GM23338 (cell line): Measurements from ENCODE around the gene SLC7A4. TPM values are rescaled to one million over a fixed set of nuclear protein-coding genes. Genes with fewer than 3 reads are reported as not detected.
"Not testable (repeated sequence)": the region's sequence is repeated elsewhere in the genome, so short reads cannot be mapped to it uniquely, and the experiment has no call there.

Source experiments
- ATAC-seq: fragments of 200-7000 bp; cut with Tn5 transposase; 3 replicates; pipeline ENCODE4 v1.9.1; 2020
- DNase-seq: peaks from one replicate; pipeline ENCODE4 v3.0.0-alpha.2; 2015; ENCODE audit warnings: low spot score
- H2AFZ ChIP-seq: fragments of 200-600 bp; sonication (generic); 2 replicates; pipeline ENCODE4 v1.8.0; 2016; ENCODE audit warnings: antibody characterized with exemption, mild to moderate bottlenecking, moderate library complexity
- H3F3A ChIP-seq: fragments of 200-600 bp; sonication (generic); replicated peaks from 2 replicates; pipeline ENCODE4 v1.8.0; 2017; ENCODE audit warnings: antibody characterized with exemption, mixed run types, low read depth
- H3K27ac ChIP-seq: fragments of 200-600 bp; sonication (generic); 2 replicates; pipeline ENCODE4 v1.6.1; 2016; ENCODE audit warnings: low read depth
- H3K27me3 ChIP-seq: fragments of 200-600 bp; sonication (generic); 2 replicates; pipeline ENCODE4 v1.8.0; 2016; ENCODE audit warnings: mild to moderate bottlenecking, mixed run types, moderate library complexity; ENCODE audit not compliant: insufficient read depth
- H3K36me3 ChIP-seq: fragments of 200-600 bp; sonication (generic); 2 replicates; pipeline ENCODE4 v1.8.0; 2016; ENCODE audit warnings: mild to moderate bottlenecking; ENCODE audit not compliant: insufficient read depth
- H3K4me1 ChIP-seq: fragments of 200-600 bp; sonication (generic); 2 replicates; pipeline ENCODE4 v1.8.0; 2016; ENCODE audit warnings: mild to moderate bottlenecking, moderate library complexity; ENCODE audit not compliant: insufficient read depth
- H3K4me2 ChIP-seq: fragments of 200-600 bp; sonication (generic); 2 replicates; pipeline ENCODE4 v1.7.1; 2017; ENCODE audit warnings: mixed run types
- H3K4me3 ChIP-seq: fragments of 200-600 bp; sonication (generic); 2 replicates; pipeline ENCODE4 v1.6.1; 2016; ENCODE audit warnings: mixed run types
- H3K79me2 ChIP-seq: fragments of 200-600 bp; sonication (generic); replicated peaks from 2 replicates; pipeline ENCODE4 v1.8.0; 2017; ENCODE audit warnings: mild to moderate bottlenecking; ENCODE audit not compliant: insufficient read depth
- H3K9me2 ChIP-seq: fragments of 200-600 bp; sonication (generic); 2 replicates; pipeline ENCODE4 v1.8.0; 2017; ENCODE audit not compliant: insufficient read depth
- H4K20me1 ChIP-seq: fragments of 200-600 bp; sonication (generic); replicated peaks from 2 replicates; pipeline ENCODE4 v1.8.0; 2017; ENCODE audit warnings: mild to moderate bottlenecking; ENCODE audit not compliant: insufficient read depth
- H3K27ac Mint-ChIP-seq: 2 replicates; pipeline ENCODE4 v1.8.0; 2020; ENCODE audit warnings: inconsistent platforms, mild to moderate bottlenecking, moderate library complexity, mixed read lengths
- H3K27me3 Mint-ChIP-seq: 3 replicates; pipeline ENCODE4 v1.8.0; 2022; ENCODE audit warnings: low read depth, mild to moderate bottlenecking, moderate library complexity, mixed read lengths, inconsistent platforms; ENCODE audit not compliant: insufficient read depth, poor library complexity
- H3K36me3 Mint-ChIP-seq: 3 replicates; pipeline ENCODE4 v1.8.0; 2021; ENCODE audit warnings: low read depth, mild to moderate bottlenecking, inconsistent platforms, moderate library complexity, mixed read lengths
- H3K4me1 Mint-ChIP-seq: 3 replicates; pipeline ENCODE4 v1.8.0; 2020; ENCODE audit warnings: mild to moderate bottlenecking, inconsistent platforms, mixed read lengths
- H3K4me3 Mint-ChIP-seq: 3 replicates; pipeline ENCODE4 v1.8.0; 2021; ENCODE audit warnings: moderate library complexity, mild to moderate bottlenecking, inconsistent platforms, mixed read lengths
- H3K9me3 Mint-ChIP-seq: 3 replicates; pipeline ENCODE4 v1.8.0; 2020; ENCODE audit warnings: moderate library complexity, mild to moderate bottlenecking, inconsistent platforms, mixed read lengths
- polyA plus RNA-seq: library from polyadenylated mRNA; unstranded; fragments of >200 nt; fragmentation: Nextera tagmentation; extraction: Ambion mirVana; gene quantifications from 2 replicates; pipeline ENCODE4 v1.2.1, GENCODE V29; 2016
- total RNA-seq: library from RNA; depleted of rRNA; stranded (reverse); fragments of >200 nt; shearing (Covaris generic); gene quantifications from 2 replicates; pipeline ENCODE4 v1.2.3, GENCODE V29; 2014
- TF ChIP-seq, protein P1 (sequence below): IDR thresholded peaks from one replicate; pipeline ENCODE4 v1.6.1; 2018; ENCODE audit warnings: antibody characterized with exemption; ENCODE audit not compliant: unreplicated experiment
- TF ChIP-seq, protein P2 (sequence below): fragments of 250-450 bp; sonication (Bioruptor Pico); IDR thresholded peaks from 2 replicates; pipeline ENCODE4 v1.5.0; 2020; ENCODE audit warnings: mild to moderate bottlenecking, moderate library complexity

The SLC7A4 gene
- total and polyA plus RNA-seq, 2 experiments from 2014 or later: 0.07 to 0.44 TPM

DNA sequence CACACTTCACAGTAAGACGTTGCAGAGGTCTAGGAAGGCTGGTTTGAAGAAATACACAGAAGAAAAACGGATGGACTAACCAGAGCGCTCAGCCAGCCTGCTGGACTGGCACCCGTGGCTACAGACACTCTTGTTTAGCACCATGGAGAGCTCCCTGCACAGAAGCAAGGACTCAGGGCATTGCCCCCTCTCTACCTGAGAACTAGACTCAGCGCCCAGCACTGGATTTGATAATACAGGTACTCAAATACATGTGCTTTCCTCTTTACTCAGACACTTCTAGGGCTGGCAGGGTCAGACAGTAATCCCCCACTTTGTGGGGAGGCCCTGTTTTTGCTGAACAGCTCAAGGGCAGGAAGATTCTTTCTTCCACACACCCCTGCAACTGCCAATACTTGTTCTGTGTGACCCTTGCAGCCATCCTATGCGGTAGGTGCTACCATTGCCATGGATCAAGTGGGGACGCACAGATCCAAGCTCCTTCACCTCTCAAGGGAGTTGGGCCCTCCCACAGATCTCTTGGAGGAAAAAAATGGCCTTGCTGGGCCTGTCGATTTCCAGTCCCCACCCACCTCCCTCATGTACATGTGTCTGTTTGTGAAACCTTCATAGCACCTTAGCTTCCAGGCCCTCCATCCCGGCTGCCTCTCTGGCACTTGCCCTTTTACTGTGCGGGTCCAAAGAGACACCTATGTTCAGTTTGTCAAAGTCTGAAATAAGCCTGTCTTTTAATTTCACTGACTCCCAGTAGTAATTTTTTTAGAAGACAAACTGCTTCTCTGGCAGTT is 22.5 kb downstream of the SLC7A4 start:
- no peaks in the 10 kb centered on the region for H4K20me1 ChIP-seq
- H3K9me2 ChIP-seq: no peaks in the 10 kb centered on the region
- no peak overlapping the region for H2AFZ ChIP-seq
- H3K4me3 ChIP-seq: peak overlapping the region; percentile 38
- H3K27me3 Mint-ChIP-seq: peaks cover 9% of the 10 kb centered on the region
- peak overlapping the region; percentile 65; the same call in 1 of the 2 replicates for H3K27ac Mint-ChIP-seq
- no peaks in the 10 kb centered on the region for H3K27me3 ChIP-seq
- TF ChIP-seq, protein P1, sequence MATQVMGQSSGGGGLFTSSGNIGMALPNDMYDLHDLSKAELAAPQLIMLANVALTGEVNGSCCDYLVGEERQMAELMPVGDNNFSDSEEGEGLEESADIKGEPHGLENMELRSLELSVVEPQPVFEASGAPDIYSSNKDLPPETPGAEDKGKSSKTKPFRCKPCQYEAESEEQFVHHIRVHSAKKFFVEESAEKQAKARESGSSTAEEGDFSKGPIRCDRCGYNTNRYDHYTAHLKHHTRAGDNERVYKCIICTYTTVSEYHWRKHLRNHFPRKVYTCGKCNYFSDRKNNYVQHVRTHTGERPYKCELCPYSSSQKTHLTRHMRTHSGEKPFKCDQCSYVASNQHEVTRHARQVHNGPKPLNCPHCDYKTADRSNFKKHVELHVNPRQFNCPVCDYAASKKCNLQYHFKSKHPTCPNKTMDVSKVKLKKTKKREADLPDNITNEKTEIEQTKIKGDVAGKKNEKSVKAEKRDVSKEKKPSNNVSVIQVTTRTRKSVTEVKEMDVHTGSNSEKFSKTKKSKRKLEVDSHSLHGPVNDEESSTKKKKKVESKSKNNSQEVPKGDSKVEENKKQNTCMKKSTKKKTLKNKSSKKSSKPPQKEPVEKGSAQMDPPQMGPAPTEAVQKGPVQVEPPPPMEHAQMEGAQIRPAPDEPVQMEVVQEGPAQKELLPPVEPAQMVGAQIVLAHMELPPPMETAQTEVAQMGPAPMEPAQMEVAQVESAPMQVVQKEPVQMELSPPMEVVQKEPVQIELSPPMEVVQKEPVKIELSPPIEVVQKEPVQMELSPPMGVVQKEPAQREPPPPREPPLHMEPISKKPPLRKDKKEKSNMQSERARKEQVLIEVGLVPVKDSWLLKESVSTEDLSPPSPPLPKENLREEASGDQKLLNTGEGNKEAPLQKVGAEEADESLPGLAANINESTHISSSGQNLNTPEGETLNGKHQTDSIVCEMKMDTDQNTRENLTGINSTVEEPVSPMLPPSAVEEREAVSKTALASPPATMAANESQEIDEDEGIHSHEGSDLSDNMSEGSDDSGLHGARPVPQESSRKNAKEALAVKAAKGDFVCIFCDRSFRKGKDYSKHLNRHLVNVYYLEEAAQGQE: peak; percentile 86
- TF ChIP-seq, protein P2, sequence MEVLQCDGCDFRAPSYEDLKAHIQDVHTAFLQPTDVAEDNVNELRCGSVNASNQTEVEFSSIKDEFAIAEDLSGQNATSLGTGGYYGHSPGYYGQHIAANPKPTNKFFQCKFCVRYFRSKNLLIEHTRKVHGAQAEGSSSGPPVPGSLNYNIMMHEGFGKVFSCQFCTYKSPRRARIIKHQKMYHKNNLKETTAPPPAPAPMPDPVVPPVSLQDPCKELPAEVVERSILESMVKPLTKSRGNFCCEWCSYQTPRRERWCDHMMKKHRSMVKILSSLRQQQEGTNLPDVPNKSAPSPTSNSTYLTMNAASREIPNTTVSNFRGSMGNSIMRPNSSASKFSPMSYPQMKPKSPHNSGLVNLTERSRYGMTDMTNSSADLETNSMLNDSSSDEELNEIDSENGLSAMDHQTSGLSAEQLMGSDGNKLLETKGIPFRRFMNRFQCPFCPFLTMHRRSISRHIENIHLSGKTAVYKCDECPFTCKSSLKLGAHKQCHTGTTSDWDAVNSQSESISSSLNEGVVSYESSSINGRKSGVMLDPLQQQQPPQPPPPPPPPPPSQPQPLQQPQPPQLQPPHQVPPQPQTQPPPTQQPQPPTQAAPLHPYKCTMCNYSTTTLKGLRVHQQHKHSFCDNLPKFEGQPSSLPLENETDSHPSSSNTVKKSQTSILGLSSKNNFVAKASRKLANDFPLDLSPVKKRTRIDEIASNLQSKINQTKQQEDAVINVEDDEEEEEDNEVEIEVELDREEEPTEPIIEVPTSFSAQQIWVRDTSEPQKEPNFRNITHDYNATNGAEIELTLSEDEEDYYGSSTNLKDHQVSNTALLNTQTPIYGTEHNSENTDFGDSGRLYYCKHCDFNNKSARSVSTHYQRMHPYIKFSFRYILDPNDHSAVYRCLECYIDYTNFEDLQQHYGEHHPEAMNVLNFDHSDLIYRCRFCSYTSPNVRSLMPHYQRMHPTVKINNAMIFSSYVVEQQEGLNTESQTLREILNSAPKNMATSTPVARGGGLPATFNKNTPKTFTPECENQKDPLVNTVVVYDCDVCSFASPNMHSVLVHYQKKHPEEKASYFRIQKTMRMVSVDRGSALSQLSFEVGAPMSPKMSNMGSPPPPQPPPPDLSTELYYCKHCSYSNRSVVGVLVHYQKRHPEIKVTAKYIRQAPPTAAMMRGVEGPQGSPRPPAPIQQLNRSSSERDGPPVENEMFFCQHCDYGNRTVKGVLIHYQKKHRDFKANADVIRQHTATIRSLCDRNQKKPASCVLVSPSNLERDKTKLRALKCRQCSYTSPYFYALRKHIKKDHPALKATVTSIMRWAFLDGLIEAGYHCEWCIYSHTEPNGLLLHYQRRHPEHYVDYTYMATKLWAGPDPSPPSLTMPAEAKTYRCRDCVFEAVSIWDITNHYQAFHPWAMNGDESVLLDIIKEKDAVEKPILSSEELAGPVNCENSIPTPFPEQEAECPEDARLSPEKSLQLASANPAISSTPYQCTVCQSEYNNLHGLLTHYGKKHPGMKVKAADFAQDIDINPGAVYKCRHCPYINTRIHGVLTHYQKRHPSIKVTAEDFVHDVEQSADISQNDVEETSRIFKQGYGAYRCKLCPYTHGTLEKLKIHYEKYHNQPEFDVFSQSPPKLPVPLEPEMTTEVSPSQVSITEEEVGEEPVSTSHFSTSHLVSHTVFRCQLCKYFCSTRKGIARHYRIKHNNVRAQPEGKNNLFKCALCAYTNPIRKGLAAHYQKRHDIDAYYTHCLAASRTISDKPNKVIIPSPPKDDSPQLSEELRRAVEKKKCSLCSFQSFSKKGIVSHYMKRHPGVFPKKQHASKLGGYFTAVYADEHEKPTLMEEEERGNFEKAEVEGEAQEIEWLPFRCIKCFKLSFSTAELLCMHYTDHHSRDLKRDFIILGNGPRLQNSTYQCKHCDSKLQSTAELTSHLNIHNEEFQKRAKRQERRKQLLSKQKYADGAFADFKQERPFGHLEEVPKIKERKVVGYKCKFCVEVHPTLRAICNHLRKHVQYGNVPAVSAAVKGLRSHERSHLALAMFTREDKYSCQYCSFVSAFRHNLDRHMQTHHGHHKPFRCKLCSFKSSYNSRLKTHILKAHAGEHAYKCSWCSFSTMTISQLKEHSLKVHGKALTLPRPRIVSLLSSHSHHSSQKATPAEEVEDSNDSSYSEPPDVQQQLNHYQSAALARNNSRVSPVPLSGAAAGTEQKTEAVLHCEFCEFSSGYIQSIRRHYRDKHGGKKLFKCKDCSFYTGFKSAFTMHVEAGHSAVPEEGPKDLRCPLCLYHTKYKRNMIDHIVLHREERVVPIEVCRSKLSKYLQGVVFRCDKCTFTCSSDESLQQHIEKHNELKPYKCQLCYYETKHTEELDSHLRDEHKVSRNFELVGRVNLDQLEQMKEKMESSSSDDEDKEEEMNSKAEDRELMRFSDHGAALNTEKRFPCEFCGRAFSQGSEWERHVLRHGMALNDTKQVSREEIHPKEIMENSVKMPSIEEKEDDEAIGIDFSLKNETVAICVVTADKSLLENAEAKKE: no peak
- peaks cover 18% of the 10 kb centered on the region for H3K4me1 ChIP-seq
- peak overlapping the region; percentile 78 for H3K27ac ChIP-seq
- H3K4me3 Mint-ChIP-seq: peak overlapping the region; percentile 62
- H3K4me1 Mint-ChIP-seq: peaks cover 38% of the 10 kb centered on the region
- H3K36me3 Mint-ChIP-seq: no peaks in the 10 kb centered on the region
- no peaks in the 10 kb centered on the region for H3K36me3 ChIP-seq
- peak; percentile 83 for DNase-seq
- no peaks in the 10 kb centered on the region for H3K79me2 ChIP-seq
- peak overlapping the region; percentile 73 for H3K4me2 ChIP-seq
- no peaks in the 10 kb centered on the region for H3K9me3 Mint-ChIP-seq
- ATAC-seq: peak; percentile 50
- H3F3A ChIP-seq: no peaks in the 10 kb centered on the region

- not testable (repeated sequence) for H3K9me3 Mint-ChIP-seq, H4K20me1 ChIP-seq, H3K27me3 Mint-ChIP-seq, H3K9me2 ChIP-seq, H3K27me3 ChIP-seq, H3K36me3 ChIP-seq, H2AFZ ChIP-seq, H3K4me3 Mint-ChIP-seq, H3K4me2 ChIP-seq, H3F3A ChIP-seq, H3K27ac Mint-ChIP-seq, ATAC-seq, H3K4me3 ChIP-seq, H3K79me2 ChIP-seq, H3K27ac ChIP-seq, H3K36me3 Mint-ChIP-seq, DNase-seq
- peaks cover 12% of the 10 kb centered on the region for H3K4me1 ChIP-seq
- peaks cover 32% of the 10 kb centered on the region for H3K4me1 Mint-ChIP-seq
These were observed 23.2 kb downstream of the SLC7A4 start for GRCh38 chr22:21009208-21009607.
